ENCODE measurements around the gene INTS6.
"Not testable (repeated sequence)": the region's sequence is repeated elsewhere in the genome, so short reads cannot be mapped to it uniquely, and the experiment has no call there.

INTS6 gene

GRCh38 chr13:51415339-51415738 lies 37.5 kb downstream of the INTS6 start:
- DNase-seq (ENCODE audit: low read depth, low spot score), result not testable (repeated sequence)

- no peak for DNase-seq (ENCODE audit: low read depth, low spot score)
These were observed 40.4 kb downstream of the INTS6 start for GRCh38 chr13:51412431-51412830.

DNA sequence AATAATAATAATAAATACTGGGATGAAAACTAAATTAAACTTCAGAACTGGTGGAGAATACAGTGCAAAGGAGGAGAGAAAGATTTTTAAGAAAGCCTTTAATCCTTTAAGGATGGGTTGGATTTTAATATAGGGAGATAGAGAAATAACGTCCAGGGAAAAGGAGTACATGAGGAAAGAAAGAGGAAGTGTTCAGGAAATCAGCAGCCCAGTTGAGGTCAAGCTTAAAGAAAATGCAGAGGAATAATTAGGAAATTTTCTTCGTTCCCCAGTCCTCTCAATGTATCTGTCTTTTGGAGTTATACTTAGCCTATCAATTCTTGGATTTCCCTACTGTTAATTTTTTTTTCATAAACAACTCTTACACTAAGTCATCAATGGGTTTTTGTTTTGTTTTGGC lies 47.7 kb downstream of the INTS6 start:
- no peak for DNase-seq (ENCODE audit: low read depth, low spot score)

- no peak for DNase-seq (ENCODE audit: low read depth, low spot score)
These were observed 55.4 kb downstream of the INTS6 start for GRCh38 chr13:51397262-51397941.

DNA sequence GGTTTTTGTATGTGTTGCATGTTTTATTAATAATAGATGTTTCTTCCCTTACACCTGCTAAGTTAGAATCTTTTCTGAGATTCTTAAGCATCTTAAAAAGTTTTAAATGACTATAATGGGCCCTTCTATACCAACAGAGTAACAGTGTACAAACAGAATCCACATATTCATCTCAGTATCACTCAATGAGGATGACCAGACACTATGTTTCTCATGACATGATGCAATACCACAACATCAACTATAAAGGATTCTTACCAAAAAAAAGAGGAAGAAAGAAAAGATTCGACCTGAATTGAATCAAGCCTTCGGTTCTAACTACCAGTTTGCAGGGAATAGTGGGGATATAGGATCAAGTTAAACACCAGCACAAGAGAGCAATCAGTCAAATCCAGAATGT lies 56.5 kb downstream of the INTS6 start:
- DNase-seq (ENCODE audit: low read depth, low spot score), result no peak

DNA sequence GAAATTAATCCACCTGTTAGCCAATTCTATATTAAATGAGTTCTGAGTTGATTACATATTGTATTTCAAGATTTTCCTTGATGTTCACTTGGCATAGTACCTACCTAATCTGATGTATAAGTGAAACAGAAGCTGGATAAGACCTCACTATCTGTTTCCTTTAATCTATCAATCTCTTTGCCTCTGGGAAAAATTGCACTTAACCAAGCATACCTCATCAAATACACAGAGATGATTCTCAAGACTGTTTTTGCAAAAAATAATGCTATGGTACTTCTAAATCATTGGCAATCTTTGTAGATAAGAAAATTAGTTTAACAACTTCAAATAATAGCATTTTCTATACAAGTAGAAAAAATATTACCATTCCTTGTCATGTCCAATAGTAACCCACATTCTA lies 58.1 kb downstream of the INTS6 start:
- DNase-seq (ENCODE audit: low read depth, low spot score), result no peak

DNA sequence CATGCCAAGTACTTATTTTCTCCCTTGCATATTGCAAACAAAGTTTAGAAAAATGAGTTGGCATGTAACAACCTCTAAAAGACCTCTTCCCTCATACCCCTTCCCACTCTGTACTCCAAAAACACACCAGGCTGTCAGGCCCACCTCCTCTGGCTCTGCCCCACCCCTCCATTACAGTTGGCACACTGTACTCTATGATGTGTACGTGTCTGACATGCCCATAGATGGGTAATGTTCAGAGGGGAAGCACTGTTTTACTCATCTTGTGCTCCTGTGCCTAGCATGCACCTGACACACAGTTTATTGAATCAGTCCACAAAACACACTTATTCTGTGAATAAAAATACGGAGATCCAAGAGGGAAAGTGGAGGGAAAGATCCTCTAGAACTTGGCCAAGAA lies 67.7 kb downstream of the INTS6 start:
- no peak for DNase-seq (ENCODE audit: low read depth, low spot score)

DNA sequence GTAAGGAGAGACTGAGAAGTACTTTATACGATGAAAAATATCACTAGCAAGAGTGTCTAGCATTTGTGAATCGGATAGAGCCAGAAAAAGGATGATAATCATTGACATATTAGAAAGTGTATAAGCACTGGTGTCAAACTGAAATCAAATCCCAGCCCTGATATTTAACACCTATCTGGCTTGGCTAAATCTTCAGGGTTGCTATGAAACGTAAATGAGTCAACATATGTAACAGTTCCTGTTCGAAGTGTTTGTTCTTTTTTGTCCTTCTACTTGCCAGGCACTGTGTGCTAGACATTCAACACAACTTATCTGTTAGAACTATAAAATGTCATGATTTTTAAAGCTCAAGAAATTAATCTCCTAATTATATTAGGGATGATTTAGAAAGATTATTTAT lies 72.6 kb downstream of the INTS6 start:
- no peak for DNase-seq (ENCODE audit: low read depth, low spot score)

DNA sequence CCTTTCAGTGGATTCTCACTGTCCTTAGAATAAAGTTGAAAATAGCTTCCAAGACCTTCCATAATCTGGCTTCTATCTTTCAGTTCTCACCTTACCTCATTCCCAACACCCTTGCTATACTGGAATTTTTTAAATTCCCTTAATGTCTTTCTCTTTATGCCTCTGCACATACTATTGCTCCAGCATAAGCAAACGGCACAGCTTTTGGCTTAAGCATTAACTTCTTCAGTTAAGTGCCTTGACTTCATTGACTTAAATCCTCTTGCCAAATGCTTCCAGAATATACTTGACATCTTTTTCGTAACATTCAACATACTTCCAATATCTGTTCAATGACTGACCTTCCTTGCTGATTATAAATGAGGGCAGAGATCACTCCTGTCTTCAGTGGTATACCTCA lies 79.4 kb downstream of the INTS6 start:
- DNase-seq (ENCODE audit: low read depth, low spot score), result no peak

GRCh38 chr13:51371768-51372399 lies 81.0 kb downstream of the INTS6 start:
- DNase-seq (ENCODE audit: low read depth, low spot score), result no peak

DNA sequence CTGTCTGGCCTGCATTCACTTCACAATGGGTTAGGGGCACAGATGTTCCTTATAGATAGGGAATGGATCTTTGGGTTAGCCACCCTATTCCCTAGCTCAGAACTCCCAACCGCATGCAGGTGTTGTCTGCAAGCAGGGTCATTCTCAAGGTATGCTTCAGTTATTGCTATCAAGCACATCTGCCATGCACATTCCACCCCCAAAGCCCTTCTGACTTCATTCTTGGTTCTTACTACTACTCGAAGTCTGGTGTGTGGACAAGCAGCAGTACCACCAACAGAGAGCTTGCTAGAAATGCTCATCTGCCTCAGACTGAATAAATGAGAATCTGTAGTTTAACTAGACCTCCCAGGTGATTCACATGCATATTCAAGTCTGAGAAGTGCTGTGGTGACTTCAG lies 82.0 kb downstream of the INTS6 start:
- no peak for DNase-seq (ENCODE audit: low read depth, low spot score)

DNA sequence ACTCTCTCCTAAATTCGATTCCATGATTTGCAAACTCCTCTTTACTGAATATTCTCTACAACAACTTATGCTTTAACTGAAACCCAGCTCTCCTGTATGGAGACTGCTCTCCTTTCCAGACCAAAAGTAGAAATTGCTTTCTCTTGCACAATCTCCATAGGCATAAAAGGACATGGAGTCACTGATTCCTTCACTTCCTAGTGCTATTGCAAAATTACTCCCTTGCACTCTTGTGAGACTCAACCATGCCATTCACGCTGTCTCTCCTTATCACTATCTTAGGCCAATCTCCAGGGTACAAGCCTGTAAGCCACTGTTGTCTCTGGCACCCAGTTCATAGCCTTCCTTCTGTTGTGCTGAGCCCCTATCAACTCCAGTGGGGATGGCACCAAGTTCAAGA lies 82.7 kb downstream of the INTS6 start:
- no peak for DNase-seq (ENCODE audit: low read depth, low spot score)

GRCh38 chr13:51364404-51365008 lies 88.3 kb downstream of the INTS6 start:
- DNase-seq (ENCODE audit: low read depth, low spot score), result no peak

- no peak for DNase-seq (ENCODE audit: low read depth, low spot score)
These were observed 89.2 kb downstream of the INTS6 start for GRCh38 chr13:51363625-51364024.

- no peak for DNase-seq (ENCODE audit: low read depth, low spot score)
These were observed 91.7 kb downstream of the INTS6 start for GRCh38 chr13:51361106-51361505.

DNA sequence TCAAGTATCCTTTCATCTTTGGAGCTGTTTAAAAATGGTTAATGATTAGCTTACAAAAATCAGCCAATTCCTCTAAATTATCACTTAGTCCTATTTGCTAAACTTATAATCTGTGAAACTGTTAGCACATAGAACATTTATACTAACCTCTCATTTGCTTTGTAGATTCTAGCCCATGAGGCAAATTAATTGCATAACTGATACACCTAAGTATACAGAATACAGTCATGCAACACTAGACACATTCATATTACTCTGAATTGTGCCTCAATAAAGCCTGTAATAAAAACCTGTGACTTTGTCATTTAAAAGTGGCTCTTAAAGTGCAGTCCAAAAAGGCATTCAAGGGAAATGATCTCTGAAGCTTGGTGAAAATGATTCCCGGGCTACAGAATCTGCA lies 92.3 kb downstream of the INTS6 start:
- no peak for DNase-seq (ENCODE audit: low read depth, low spot score)

GRCh38 chr13:51359352-51359751 lies 93.5 kb downstream of the INTS6 start:
- DNase-seq (ENCODE audit: low read depth, low spot score), result no peak

GRCh38 chr13:51357928-51358595 lies 94.8 kb downstream of the INTS6 start:
- DNase-seq (ENCODE audit: low read depth, low spot score), result no peak

DNA sequence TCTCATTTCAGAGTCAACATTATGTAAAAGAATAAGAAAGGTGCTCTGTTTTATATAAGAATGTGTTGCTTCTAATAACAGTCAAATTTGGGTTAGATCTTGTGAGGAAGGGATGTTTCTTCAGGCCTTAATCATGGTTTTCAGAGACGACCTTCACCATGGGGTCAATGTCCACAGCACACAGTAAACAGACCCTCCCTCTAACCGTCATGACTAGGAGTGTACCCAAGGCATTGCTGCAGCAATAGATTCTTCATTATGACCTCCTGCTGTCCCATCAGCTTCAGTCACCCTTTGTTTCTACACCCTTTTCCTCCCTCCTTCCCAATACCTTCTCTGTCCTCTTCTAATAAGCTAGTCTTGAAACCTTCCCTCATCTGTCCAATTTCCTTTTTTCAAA lies 97.6 kb downstream of the INTS6 start:
- no peak for DNase-seq (ENCODE audit: low read depth, low spot score)

DNA sequence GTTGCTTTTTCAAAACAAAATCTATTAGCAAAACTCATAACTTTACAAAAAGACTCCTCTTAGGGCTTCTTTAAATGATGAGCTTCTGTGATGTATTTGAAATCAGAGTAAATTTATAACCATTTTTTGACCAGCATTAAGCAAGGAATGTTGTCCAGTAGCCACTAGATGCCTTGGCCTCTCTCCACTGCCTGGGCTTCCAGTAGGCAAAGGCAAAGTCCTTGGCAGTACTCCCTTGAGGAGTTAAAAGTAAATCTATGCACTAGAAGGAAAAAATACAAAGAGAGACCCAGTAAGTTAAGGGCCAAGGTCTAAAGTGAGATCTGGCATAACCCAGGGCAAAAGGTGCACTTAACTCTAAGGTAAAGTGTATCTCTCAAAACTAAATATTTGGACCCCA lies 103.8 kb downstream of the INTS6 start:
- no peak for DNase-seq (ENCODE audit: low read depth, low spot score)

DNA sequence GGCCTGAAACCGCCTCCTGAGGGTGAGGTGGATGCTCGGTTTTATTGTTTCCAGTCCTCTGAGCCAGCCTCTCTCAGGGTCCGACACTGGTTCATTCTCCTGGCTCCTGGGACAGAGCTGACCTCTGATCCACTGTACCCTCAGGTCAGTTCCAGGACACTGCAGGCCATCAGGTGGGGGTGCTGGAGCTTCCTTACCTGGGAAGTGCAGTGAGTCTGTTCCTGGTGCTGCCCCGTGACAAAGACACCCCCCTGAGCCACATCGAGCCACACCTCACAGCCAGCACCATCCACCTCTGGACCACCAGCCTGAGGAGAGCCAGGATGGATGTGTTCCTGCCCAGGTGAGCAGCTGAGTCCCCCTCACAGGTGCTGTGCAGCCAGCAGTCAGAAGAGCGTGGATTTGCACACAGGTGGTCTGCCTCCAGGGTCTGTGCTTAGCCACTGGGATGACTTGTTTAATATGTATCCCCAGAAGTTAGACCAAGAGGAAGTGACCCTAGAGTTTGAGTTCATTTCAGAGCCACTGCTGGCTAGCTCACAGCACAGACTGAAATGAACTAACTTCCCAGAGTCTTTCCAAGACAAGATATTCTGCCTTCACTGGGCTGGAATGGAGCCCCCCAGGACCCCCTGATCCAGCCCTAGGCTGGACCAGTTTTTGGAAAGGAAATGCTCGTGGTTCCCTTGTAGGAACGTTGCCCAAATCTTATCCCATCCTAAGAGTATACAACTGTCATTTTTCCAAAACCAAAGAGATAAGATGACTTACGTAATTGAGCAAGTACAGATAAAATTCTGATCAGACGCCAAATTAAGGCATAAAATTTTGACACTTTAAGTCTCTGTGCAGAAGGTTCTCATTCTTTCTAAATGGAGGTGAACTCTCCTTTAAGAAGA lies 104.5 kb downstream of the INTS6 start:
- DNase-seq (ENCODE audit: low read depth, low spot score), result no peak

DNA sequence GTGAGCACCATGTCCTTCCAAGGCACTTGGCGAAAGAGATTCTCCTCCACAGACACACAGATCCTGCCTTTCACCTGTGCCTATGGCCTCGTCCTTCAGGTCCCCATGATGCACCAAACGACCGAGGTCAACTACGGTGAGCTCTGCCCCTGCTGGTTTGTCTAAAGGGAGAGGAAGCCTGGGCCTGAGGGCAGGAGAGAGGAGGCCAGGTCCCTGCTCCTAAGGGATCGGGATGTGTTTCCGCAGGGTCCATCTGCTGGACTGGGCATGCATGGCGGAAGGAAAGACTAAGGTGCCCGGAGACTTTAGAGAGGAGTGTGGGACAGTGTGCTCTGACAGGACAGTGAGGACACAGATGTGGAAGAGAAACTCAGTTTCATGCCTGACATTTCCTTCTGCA lies 105.7 kb downstream of the INTS6 start:
- DNase-seq (ENCODE audit: low read depth, low spot score), result no peak
